ENCODE measurements around the gene PTCD3.

Gene PTCD3

DNA sequence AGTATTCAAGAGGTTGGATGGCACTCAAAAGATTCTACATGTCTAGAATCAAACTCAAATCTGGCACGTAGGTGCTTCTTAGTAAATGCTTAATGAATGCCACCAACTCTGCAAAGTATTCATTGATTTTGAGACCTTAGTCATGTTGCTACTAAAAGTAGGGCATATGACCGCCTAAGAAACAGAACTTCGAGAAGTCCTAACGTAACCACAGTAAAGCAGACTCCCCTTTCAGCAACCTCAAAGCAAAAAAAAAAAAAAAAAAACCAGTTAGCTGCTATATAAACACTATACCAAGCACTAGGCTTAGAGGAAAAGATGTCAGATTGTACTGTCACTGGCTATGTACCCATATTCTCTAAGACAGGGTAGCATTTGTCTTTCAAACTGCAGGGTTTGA is 33.9 kb downstream of the PTCD3 start:
- peaks cover 89% of the 10 kb centered on the region for H3K36me3 ChIP-seq
- no peak overlapping the region for H3K4me3 ChIP-seq (ENCODE audit: low read depth in 1 of 2, low read length in 1 of 2)
- no peaks in the 10 kb centered on the region for H3K27me3 ChIP-seq
- TF ChIP-seq CTCF (IDR thresholded peaks at IDR 0.05) = no peak
- no peaks in the 10 kb centered on the region for H3K9me3 ChIP-seq
- H3K4me1 ChIP-seq (ENCODE audit: control insufficient read depth in 1 of 2, insufficient read depth in 1 of 2, low read depth in 1 of 2, low read length in 1 of 2) = peaks cover 11% of the 10 kb centered on the region in 2 experiments
- no peak overlapping the region for H3K27ac ChIP-seq

- Histone ChIP-seq H3K4me1 (ENCODE audit: control insufficient read depth in 1 of 2, insufficient read depth in 1 of 2, low read depth in 1 of 2, low read length in 1 of 2) (peaks cover 11% of the 10 kb centered on the region in 2 experiments), H3K27ac (no peak overlapping the region), H3K27me3 (no peaks in the 10 kb centered on the region), H3K9me3 (no peaks in the 10 kb centered on the region), H3K4me3 (ENCODE audit: low read depth in 1 of 2, low read length in 1 of 2) (no peak overlapping the region), H3K36me3 (peaks cover 89% of the 10 kb centered on the region)
- no peak for TF ChIP-seq CTCF (IDR thresholded peaks at IDR 0.05)
These were observed 34.9 kb downstream of the PTCD3 start for GRCh38 chr2:86140969-86141392.

DNA sequence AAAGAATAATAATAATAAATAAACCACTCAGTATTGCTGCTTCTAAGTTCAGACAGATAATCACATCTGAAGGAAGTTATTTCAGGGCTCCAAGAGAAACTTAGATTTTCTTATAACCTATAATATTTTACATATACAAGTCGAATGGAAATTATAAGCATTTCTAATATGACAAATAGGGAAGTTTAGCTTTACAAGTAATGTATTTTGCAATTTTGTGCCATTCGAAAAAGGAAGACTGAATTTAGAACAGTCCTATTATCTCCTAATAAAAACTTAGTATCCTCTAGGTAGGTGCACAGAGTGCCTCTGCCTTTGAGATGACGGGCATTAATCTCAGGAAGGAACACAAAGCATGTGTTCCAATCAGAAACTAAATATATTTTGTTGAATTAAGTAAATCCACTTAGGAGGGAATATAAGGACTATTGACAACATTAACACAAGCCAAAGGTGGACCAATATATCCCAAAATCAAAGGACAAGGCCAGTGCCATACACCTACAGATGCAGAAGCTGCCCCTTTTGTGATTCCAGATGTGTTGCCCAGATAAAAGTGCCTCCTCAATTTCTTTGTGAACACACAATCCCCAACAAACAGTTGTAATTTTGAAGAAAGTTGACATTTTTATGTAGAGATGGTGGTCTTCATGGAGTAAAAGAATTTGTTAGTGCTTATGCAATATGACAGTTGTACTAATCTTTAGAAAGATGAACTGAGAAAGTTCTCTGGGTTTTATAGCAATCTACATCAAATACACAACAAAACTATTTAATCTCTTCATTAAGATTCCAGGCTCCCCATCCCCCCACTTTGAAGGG is 36.6 kb downstream of the PTCD3 start:
- no peaks in the 10 kb centered on the region for H3K27me3 ChIP-seq
- H3K36me3 ChIP-seq = peaks cover 89% of the 10 kb centered on the region
- no peak overlapping the region for H3K4me3 ChIP-seq (ENCODE audit: low read depth in 1 of 2, low read length in 1 of 2)
- peaks cover 11% of the 10 kb centered on the region in 2 experiments for H3K4me1 ChIP-seq (ENCODE audit: control insufficient read depth in 1 of 2, insufficient read depth in 1 of 2, low read depth in 1 of 2, low read length in 1 of 2)
- H3K9me3 ChIP-seq = no peaks in the 10 kb centered on the region
- TF ChIP-seq CTCF (IDR thresholded peaks at IDR 0.05) = no peak
- peak overlapping the region; percentile 35 for H3K27ac ChIP-seq

DNA sequence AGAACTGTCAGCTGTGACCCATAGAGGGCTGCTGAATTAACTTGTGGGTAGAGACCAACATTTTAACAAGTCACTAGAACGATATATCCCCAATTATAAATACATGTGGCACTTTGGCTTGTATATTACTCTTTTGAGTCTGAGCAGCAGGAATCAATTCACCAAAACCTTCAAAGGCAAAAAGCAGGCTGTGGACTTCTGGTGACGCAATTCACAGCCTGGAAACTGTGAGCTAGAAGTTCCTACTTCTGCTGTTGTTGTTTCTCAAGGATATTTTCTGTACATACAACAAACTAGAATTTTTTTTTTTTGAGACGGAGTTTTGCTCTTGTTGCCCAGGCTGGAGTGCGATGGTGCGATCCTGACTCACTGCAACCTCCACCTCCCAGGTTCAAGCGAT is 37.3 kb downstream of the PTCD3 start:
- TF ChIP-seq CTCF (IDR thresholded peaks at IDR 0.05) = no peak
- no peaks in the 10 kb centered on the region for H3K27me3 ChIP-seq
- no peaks in the 10 kb centered on the region for H3K9me3 ChIP-seq
- H3K4me1 ChIP-seq (ENCODE audit: control insufficient read depth in 1 of 2, insufficient read depth in 1 of 2, low read depth in 1 of 2, low read length in 1 of 2) = peaks cover 11% of the 10 kb centered on the region in 2 experiments
- H3K4me3 ChIP-seq (ENCODE audit: low read depth in 1 of 2, low read length in 1 of 2) = no peak overlapping the region
- H3K36me3 ChIP-seq = peaks cover 89% of the 10 kb centered on the region
- peak overlapping the region; percentile 35 for H3K27ac ChIP-seq

- peaks cover 89% of the 10 kb centered on the region for H3K36me3 ChIP-seq
These were observed 38.1 kb downstream of the PTCD3 start for GRCh38 chr2:86143926-86144685.

More at GRCh38 chr2:86143926-86144685, 38.1 kb downstream of the PTCD3 start:
- peaks cover 11% of the 10 kb centered on the region in 2 experiments for H3K4me1 ChIP-seq (ENCODE audit: control insufficient read depth in 1 of 2, insufficient read depth in 1 of 2, low read depth in 1 of 2, low read length in 1 of 2)
- H3K27ac ChIP-seq = no peak overlapping the region
- no peaks in the 10 kb centered on the region for H3K9me3 ChIP-seq
- H3K27me3 ChIP-seq = no peaks in the 10 kb centered on the region
- H3K4me3 ChIP-seq (ENCODE audit: low read depth in 1 of 2, low read length in 1 of 2) = no peak overlapping the region
- no peak for TF ChIP-seq CTCF (IDR thresholded peaks at IDR 0.05)

Measured in neutrophil (primary cell).